Liver (tissue), 3 donors: ENCODE data around the gene DR1.

ENCODE experiments used
- FOXA1 ChIP-seq: IDR thresholded peaks from 2 replicates; pipeline ENCODE4 v1.6.1; 2016; ENCODE audit warnings: antibody characterized with exemption
- FOXA2 ChIP-seq: IDR thresholded peaks from 2 replicates; pipeline ENCODE4 v1.6.1; 2016; ENCODE audit warnings: antibody characterized with exemption
- GABPA ChIP-seq, 2 donors: IDR thresholded peaks in 1 of 2; conservative IDR thresholded peaks in 1 of 2; 2 replicates each; pipeline ENCODE4 v1.6.1; 2016; ENCODE audit warnings: antibody characterized with exemption in 2 of 2, mild to moderate bottlenecking in 1 of 2, moderate library complexity in 1 of 2
- JUND ChIP-seq, 2 donors: IDR thresholded peaks; 2 replicates each; pipeline ENCODE4 v1.6.1; 2016; ENCODE audit warnings: antibody characterized with exemption in 2 of 2
- RAD21 ChIP-seq, 2 donors: IDR thresholded peaks; 2 replicates each; pipeline ENCODE4 v1.6.1; 2016; ENCODE audit warnings: antibody characterized with exemption in 2 of 2, mild to moderate bottlenecking in 2 of 2
- RXRA ChIP-seq, 2 donors: IDR thresholded peaks; 2 replicates each; pipeline ENCODE4 v1.6.1; 2017 to 2018; ENCODE audit warnings: antibody characterized with exemption in 2 of 2, mild to moderate bottlenecking in 1 of 2
- SP1 ChIP-seq: IDR thresholded peaks from 2 replicates; pipeline ENCODE4 v1.6.1; 2018; ENCODE audit warnings: antibody characterized with exemption, mild to moderate bottlenecking
- YY1 ChIP-seq: IDR thresholded peaks from 2 replicates; pipeline ENCODE4 v1.6.1; 2016; ENCODE audit warnings: antibody characterized with exemption, mild to moderate bottlenecking
- TF ChIP-seq, protein P1 (sequence below): IDR thresholded peaks from 2 replicates; pipeline ENCODE4 v1.6.1; 2016; ENCODE audit warnings: antibody characterized with exemption
- TF ChIP-seq, protein P2 (sequence below): fragments of 150-350 bp; IDR thresholded peaks from 2 replicates; pipeline ENCODE4 v1.5.1; 2017; ENCODE audit warnings: improper control_type of control experiment, low read depth, low read length; ENCODE audit not compliant: missing input control
- TF ChIP-seq, protein P3 (sequence below): IDR thresholded peaks from 2 replicates; pipeline ENCODE4 v1.6.1; 2016; ENCODE audit warnings: antibody characterized with exemption
- TF ChIP-seq, protein P4 (sequence below): IDR thresholded peaks from 2 replicates; pipeline ENCODE4 v1.6.1; 2016; ENCODE audit warnings: antibody characterized with exemption, mild to moderate bottlenecking
- TF ChIP-seq, protein P5 (sequence below): IDR thresholded peaks from 2 replicates; pipeline ENCODE4 v1.6.1; 2016; ENCODE audit warnings: antibody characterized with exemption
- donor health status: healthy.
- donor health status: healthy.

DNA sequence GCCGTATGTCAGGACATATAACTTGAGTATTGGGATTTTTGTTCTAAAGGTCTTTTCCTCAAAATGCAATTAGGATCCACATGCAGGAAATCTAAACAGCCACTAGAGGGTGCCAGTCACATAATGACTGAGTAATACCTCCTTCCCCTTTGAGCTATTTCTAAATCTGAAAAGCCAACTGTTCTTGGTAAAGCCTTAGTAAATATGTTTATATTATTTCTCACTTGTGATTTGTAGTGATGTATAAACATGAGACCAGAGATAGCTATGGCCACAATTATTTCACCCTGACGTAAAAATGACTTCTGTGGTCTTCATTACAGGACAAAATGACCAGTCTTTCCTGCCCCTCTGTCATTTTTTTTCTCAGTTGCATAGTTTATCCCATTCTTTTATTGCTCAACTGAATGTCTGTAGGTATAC, 41.0 kb upstream of the DR1 start:
- TF ChIP-seq, protein P1, sequence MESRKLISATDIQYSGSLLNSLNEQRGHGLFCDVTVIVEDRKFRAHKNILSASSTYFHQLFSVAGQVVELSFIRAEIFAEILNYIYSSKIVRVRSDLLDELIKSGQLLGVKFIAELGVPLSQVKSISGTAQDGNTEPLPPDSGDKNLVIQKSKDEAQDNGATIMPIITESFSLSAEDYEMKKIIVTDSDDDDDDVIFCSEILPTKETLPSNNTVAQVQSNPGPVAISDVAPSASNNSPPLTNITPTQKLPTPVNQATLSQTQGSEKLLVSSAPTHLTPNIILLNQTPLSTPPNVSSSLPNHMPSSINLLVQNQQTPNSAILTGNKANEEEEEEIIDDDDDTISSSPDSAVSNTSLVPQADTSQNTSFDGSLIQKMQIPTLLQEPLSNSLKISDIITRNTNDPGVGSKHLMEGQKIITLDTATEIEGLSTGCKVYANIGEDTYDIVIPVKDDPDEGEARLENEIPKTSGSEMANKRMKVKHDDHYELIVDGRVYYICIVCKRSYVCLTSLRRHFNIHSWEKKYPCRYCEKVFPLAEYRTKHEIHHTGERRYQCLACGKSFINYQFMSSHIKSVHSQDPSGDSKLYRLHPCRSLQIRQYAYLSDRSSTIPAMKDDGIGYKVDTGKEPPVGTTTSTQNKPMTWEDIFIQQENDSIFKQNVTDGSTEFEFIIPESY = no peak
- TF ChIP-seq, protein P2, sequence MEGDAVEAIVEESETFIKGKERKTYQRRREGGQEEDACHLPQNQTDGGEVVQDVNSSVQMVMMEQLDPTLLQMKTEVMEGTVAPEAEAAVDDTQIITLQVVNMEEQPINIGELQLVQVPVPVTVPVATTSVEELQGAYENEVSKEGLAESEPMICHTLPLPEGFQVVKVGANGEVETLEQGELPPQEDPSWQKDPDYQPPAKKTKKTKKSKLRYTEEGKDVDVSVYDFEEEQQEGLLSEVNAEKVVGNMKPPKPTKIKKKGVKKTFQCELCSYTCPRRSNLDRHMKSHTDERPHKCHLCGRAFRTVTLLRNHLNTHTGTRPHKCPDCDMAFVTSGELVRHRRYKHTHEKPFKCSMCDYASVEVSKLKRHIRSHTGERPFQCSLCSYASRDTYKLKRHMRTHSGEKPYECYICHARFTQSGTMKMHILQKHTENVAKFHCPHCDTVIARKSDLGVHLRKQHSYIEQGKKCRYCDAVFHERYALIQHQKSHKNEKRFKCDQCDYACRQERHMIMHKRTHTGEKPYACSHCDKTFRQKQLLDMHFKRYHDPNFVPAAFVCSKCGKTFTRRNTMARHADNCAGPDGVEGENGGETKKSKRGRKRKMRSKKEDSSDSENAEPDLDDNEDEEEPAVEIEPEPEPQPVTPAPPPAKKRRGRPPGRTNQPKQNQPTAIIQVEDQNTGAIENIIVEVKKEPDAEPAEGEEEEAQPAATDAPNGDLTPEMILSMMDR = peak; percentile 92
- TF ChIP-seq SP1 (no peak), RXRA (IDR thresholded peaks at IDR 0.05) (no peak), RAD21 (IDR thresholded peaks at IDR 0.05) (peak; percentile 98), FOXA2 (no peak), YY1 (no peak), JUND (IDR thresholded peaks at IDR 0.05) (no peak), GABPA (IDR thresholded peaks at IDR 0.05 in 1 of 2, conservative IDR thresholded peaks at IDR 0.05 in 1 of 2) (no peak), FOXA1 (no peak)
- TF ChIP-seq, protein P3, sequence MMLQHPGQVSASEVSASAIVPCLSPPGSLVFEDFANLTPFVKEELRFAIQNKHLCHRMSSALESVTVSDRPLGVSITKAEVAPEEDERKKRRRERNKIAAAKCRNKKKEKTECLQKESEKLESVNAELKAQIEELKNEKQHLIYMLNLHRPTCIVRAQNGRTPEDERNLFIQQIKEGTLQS = no peak
- TF ChIP-seq, protein P4, sequence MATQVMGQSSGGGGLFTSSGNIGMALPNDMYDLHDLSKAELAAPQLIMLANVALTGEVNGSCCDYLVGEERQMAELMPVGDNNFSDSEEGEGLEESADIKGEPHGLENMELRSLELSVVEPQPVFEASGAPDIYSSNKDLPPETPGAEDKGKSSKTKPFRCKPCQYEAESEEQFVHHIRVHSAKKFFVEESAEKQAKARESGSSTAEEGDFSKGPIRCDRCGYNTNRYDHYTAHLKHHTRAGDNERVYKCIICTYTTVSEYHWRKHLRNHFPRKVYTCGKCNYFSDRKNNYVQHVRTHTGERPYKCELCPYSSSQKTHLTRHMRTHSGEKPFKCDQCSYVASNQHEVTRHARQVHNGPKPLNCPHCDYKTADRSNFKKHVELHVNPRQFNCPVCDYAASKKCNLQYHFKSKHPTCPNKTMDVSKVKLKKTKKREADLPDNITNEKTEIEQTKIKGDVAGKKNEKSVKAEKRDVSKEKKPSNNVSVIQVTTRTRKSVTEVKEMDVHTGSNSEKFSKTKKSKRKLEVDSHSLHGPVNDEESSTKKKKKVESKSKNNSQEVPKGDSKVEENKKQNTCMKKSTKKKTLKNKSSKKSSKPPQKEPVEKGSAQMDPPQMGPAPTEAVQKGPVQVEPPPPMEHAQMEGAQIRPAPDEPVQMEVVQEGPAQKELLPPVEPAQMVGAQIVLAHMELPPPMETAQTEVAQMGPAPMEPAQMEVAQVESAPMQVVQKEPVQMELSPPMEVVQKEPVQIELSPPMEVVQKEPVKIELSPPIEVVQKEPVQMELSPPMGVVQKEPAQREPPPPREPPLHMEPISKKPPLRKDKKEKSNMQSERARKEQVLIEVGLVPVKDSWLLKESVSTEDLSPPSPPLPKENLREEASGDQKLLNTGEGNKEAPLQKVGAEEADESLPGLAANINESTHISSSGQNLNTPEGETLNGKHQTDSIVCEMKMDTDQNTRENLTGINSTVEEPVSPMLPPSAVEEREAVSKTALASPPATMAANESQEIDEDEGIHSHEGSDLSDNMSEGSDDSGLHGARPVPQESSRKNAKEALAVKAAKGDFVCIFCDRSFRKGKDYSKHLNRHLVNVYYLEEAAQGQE = no peak
- TF ChIP-seq, protein P5, sequence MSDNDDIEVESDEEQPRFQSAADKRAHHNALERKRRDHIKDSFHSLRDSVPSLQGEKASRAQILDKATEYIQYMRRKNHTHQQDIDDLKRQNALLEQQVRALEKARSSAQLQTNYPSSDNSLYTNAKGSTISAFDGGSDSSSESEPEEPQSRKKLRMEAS = peak; percentile 16
